ENCODE results near the gene TTN.
"Not testable (repeated sequence)": the region's sequence is repeated elsewhere in the genome, so short reads cannot be mapped to it uniquely, and the experiment has no call there.

Gene TTN

DNA sequence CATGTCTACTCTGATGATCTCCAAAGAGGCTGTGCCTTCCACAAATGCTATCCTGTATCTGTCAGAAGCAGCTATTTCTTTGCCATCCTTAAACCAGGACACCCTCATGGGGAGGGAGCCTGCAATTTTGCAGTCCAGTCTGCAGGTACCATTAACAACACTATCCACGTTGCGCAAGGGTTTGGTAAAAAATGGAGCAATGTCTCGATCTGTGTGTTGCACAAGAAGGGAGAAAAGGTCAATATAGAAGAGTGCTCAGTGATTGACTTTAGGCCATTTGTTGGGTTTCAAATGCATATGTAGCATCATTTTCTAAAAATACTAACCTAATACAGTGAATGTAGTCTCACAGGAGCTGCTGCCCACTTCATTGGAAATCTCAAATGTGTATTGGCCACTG lies 74.3 kb downstream of the TTN start:
- no peak for FAIRE-seq

DNA sequence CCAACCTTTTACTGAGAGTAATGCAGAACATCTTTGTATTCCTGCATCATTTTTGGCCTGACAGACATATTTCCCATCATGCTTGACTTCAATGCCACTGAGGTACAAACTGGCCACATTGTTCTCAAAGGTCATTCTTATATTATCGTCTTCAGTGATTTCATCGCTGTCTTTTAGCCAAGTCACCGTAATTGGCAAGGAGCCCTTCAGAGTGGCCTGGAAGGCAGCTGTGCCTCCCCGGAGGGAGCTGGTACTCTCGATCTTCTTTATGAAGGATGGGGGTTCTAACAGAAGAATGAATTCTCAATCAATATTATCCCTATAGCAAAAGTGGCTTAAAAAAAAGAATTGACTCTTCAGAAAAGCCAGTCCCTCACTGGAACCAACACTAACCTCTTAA lies 75.9 kb downstream of the TTN start:
- no peak for FAIRE-seq

DNA sequence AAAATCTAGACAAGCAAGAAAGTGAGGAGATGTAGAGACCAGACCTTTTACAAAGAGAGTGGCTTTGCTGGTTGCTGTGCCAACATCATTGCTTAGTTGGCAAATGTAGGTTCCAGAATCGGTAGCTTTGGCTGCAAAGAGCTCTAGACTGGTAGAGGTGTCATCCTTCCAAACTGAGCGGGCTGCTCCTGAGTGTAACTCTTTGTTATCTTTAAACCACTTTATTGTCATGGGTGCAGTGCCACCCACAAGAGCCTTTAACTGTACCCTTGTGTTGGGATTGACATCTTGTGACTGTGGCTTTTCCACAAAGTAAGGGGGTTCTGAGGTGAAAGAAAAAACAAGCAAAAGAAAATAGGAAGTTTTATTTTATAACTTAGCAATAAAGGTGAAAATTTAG lies 77.2 kb downstream of the TTN start:
- FAIRE-seq, result no peak

DNA sequence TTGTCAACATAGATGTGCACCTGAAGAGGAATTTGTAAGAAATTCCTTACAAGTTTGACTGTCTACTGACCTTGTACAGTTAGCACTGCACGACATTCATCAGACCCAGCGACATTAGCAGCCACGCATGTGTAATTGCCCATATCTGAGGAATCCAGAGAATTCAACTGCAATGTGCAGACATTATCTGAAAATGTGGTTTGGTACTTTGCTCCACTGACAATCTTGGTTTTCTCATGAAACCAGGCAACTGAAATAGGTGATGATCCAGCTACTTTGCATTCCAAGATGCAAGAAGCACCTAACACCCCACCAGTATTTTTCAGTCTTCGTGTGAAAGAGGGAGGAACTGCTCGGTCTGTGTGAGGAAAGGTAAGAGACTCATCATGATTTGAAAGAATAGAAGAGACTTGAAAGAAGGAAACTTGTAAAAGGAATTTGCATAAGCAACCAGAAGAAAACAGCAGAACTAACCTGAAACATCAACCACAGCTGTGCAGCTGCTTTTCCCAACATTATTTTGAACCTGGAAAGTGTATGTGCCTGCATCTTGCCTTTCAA lies 83.4 kb downstream of the TTN start:
- no peak for FAIRE-seq

DNA sequence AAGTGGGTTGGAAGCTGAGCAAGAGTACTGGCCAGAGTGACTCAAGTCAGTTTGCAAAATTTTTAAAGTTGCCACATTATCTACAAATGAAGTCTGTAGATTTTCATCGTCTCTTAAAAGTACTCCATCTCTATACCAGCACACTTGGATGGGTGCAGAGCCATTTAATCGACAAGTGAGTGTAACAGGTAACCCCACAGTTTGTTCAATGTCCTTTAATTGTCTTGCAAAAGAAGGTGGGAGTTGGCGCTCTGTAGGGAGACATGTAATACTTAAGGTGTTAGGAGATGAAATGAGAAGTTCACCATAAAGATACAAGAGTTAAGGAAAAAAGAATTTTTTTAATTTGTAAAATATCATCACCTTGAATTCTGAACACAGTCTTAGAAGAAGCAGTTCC lies 84.9 kb downstream of the TTN start:
- FAIRE-seq, result no peak

DNA sequence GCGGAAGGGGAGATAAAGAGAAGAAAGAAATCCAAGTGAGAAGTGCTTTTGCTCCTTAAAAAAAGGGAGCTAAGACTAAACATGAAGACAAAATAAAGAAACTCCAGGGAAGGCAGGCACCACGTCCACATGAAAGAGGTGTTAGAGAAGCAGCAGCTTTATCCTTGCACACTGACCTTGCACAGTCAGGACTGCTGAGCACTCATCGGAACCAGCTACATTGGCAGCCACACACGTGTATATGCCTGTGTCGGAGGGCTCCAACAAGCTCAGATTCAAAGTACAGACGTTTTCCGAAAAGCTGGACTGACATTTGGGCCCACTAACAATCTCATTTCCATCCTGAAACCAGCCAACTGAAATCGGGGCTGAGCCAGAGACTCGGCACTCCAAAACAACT lies 88.2 kb downstream of the TTN start:
- no peak for FAIRE-seq

DNA sequence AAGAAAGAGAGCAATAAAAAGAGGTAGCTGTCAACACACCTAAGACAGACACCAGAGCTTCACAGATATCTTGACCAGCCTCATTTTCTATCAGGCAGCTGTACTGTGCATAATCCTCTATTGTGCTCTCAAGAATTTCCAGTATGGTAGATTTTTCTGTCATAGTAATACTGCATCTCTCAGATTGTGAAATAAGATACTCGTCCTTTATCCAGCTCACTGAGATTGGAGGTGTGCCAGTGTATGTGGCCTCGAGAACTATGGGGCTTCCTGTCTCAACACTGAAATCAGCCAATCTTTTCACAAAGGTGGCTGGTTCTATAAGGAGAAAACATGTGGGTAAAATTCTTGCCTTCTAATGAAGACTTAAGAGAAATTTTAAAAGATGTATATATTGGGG lies 88.9 kb downstream of the TTN start:
- no peak for FAIRE-seq

DNA sequence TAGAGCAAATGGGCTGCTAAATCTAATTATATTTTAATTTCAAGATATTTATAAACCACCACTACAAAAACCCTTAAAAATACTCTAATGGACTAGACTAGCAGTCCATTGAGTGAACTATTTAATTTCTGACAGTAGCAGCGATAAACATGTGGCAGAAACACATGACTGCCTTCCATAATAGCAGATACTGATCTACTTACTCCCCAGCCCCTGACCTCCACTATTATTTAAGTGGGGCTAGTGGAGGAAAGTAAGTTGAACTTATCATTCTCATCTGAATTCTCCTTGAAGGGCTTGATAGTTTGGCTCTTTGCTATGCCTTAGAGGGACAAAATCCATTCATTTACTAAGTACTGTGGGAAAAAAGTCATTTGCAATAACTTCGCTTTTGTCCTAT lies 90.8 kb downstream of the TTN start:
- no peak for FAIRE-seq

DNA sequence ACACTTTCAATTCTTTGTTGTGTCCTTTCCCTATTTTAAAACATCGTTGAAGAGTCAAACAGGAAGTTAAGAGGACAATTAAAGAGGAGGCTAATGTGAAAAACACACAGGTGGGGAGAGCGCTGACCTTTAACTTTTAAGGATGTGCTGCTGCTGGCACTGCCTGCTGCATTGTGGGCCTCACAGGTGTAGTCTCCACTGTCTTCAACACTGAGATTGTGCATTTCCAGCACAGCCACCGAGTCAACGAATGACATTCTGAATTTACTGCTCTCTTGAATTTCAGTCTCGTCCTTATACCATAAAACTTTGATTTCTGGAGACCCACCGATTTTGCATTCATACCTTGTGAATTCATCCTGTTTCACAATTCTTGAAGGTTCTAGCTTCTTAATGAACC lies 91.9 kb downstream of the TTN start:
- no peak for FAIRE-seq

DNA sequence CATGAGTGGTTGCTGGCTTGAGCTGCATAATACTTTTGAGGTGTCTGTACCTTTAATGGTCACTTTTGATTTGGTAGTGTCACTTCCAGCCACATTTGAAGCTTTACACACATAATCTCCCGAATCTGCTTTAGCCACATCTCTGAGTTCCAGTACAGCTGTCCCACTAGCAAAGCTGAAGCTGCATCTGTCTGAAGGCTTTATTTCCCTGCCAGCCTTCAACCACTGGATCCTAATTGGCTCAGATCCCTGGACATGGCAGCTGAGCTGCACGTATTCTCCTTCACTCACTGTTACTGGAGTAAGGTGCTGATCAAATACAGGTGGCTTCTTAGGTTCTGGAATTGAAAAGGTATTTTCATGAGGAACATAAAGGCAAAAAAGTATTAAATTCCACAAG lies 99.7 kb downstream of the TTN start:
- no peak for FAIRE-seq

DNA sequence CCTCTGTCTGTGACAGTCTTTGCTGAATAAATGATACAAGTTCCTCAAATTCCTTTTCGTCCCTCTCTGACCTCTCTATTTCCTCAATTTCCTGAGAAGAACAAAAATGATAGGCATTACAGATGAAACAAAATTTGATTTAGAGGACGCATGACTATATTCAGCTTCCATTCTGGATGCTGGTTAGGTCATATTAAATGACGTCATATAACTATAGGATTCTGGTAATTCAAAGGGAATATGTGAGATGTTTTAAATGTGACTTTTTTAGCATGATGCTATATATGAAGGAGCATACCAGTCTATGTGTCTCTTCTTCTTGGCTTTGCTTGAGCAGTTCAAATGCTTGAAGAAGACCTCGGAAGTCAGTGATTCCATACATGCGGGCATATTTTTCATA lies 102.3 kb downstream of the TTN start:
- FAIRE-seq, result no peak

DNA sequence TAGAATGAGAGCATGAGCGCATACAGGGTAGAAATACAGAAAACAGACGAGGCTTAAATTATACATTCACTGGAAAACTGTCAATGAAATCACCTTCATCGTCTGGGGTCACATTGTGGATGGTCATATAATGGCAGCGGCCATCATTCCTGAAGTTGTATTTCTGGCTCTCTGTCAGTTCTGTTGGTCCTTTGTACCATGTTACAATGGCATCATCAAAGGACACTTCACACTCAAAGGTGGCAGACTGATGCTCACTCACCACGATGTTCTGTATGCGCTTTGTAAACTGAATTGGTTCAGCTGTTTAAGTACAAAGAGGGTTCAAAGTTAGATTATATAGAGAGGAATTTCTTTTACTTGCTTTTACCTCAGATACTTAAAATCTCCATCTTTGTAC lies 104.9 kb downstream of the TTN start:
- FAIRE-seq, result no peak

DNA sequence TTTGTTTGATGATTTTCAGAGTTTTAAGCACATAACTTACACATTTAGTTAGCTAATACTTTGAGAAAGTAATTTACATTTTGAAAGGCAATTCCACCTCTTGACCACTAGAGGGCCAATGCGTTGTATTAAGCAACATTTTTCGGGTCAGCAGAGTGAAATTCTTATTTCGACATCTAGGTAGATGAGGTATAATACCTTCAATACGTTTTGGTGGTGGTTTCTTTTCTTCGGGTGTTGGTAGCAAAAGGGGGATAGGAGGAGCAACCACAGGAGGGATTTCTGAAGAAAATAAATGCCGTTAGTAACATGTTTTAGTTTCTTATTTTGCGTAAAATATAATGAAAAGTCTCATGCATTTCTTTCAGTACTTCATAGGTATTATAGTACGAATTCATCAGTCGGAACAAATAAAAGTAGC lies 106.3 kb downstream of the TTN start:
- peak; percentile 91 for FAIRE-seq

DNA sequence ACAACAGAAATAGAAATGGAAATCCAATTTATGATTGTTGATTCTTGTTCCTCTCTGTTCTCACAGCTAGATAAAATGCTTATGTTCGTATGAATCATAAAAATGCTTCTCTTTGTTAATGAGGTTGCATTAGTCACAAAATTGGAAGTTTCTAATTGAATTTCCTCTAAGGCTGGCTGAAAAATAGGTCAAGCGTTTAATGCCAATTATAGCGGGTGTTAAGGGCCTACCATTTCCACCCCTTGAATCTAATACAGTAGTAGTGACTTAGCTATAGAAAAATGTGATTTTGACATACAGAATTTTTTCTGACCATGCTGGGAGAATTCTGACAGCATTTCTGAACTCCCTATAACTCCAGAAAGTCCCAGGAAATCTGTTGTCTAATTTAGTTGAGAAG lies 107.1 kb downstream of the TTN start:
- no peak for FAIRE-seq

DNA sequence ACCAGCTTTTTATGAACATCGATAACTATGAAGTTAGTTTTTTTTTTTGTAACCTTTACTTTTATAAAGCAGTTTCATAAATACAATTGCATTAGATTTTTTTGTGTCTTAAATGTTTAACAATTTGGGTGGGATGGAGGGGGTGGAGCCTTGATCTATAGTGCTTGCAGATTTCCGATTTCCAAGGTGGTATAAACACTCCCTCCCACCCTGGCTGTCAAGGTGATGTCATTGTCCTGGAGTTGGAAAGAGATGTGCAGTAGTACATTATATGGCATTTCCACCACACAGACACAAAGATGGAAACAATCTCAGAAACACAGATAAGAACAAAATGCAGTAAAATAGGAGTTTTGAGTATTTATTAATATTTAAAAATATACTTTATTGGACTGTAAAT lies 114.4 kb downstream of the TTN start:
- no peak for FAIRE-seq

DNA sequence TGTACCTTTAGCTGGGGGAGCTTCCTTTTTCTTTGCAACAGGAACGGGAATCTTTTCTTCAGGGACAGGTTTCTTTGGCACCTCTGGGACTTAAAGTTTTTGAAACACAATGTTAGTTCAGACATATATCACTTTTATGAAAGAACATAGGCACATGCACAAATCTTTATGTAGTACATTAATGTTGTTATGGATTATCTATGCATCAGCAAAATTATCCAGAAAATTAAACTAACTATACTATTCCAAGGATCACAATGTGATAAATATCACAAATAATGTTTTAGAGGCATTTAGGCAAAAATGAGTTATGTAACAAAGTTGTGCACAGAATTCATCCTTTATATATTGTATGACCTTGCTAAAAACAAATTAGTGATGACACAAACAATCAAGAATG lies 117.4 kb downstream of the TTN start:
- no peak for FAIRE-seq

DNA sequence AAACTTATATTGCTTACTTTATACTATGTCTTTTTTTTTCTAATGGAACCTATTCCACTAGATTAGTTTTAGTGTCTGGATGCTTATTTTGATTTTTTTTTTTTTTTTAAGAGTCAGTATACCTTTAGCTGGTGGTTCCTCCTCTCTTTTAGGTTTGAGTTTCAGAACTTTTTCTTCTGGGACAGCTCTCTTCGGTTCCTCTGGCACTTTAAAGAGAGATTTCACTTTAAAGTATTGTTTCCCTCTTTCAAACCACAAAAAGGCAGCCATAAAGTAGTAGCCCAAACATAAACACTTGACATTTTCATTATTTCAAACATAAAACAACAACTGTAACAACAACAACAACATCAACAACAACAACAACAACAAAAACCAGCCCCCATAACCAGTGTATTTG lies 123.3 kb downstream of the TTN start:
- FAIRE-seq, result no peak

DNA sequence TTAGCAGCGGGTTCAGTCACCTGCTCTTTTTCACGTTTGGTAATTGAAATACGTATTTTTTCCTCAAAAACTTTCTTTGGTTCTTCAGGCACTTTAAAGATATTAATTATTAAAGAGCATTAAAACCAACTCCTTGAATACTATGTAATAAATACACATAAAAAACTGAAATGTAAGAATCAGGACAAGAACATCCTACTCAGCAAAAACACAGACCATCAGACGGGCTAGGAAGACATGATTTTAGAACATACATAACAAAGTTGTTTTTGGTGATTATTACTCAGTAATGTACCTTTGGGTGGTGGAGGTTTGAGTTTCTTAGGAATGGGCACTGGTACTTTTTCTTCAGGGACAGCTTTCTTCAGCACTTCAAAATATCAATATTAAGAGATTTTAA lies 126.1 kb downstream of the TTN start:
- no peak for FAIRE-seq

DNA sequence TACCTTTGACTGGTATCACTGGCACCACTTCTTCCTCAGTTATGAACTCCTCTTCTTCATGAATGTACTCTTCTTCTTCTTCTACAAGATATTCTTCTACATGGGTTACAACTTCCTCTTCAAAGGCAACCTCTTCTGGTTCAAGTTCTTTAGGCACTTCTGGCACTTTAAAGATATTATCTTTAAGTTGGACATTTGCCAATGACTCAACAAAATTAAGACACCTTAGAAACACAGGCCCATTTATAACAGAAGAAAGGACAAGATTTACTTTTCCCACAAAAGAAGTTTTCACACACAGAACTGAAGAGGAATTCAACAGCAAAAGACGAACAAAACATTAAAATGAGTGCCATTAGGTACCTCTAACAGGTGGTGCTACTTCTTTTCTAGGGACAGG lies 127.3 kb downstream of the TTN start:
- no peak for FAIRE-seq

DNA sequence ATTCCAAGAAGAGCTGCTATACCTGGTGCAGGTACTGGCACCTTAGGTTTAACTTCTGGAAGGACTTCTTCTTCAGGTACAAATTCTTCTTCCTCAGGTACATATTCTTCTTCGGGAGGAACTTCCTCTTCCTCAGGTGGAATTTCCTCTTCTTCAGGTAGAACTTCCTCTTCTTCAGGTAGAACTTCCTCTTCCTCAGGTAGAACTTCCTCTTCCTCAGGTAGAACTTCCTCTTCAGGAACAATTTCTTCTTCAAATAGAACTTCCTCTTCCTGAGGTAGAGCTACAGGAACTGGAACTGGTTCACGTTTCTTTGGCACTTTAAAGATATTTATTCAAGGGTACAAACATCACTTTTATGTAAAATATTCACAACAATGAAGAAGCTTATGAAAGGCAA lies 129.6 kb downstream of the TTN start:
- FAIRE-seq, result no peak

DNA sequence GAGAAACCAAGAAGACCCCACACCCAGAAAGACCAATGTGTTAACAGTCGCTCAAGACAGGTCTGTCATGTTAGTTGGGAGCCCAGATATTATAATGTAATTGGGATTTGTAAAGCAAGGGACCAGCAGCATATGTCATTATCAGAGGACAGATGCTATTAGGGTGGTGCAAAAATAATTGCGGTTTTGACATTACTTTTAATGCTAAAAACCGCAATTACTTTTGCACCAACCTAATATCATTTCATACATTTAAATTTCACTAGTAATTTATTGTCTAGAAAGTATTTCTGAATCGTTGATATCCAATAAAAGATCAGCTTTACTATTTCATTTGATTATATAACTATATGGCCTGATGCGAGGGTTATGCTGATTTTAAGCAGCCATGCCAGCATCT lies 131.2 kb downstream of the TTN start:
- no peak for FAIRE-seq

DNA sequence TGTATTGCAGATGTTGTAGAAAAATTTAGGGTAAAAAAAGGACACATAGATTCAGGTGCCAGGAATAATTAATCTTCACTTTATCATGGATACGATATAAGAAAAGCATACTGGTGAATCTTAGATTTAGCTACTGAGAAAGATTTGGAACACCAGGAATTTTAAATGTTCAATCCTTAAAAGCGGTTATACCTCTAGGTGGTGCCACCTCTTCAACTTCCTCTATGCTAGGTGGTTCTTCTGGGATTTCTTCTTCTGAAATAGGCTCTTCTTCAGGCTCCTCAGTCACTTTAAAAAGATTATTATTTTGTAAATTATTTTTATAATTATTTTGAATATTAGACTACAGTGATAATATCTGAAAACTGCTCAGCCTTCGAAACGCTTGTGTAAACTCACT lies 133.1 kb downstream of the TTN start:
- peak; percentile 17 for FAIRE-seq

DNA sequence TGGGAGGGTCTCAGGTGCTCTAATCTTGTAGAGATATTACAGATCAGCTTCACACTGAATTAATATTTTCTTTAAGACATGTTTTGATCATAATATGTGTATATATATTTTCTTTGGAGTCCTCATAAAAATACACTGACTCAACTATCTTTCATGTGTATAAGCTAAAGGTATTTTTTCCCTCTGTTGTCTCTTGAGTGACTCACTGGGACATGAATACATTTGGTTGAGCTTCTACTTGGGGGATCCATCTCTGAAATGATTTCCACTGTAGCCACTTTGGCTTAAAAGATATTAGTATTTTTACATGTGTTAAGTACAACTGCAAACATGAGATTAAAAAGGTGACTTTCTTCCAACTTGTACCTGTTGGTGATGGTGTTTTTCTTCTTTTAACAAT lies 140.8 kb downstream of the TTN start:
- no peak for FAIRE-seq

DNA sequence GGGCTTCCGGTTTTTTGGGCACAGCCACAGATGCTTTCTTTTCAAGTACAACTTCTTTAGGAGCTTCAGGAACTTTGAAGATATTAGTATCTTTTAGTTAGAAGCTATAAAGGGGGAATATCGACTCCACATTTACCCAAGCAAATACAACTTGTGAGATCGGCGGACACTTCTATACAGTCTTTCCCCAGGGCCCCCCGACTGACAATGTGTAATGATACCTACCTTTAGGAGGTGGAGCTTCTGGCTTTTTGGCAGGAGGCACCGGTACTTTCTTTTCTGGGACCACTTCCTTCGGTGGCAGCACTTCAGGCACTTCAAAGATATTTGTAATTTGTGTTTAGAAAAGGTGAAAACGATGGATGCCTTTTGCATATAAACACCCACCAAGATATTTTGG lies 148.7 kb downstream of the TTN start:
- FAIRE-seq, result not testable (repeated sequence)

DNA sequence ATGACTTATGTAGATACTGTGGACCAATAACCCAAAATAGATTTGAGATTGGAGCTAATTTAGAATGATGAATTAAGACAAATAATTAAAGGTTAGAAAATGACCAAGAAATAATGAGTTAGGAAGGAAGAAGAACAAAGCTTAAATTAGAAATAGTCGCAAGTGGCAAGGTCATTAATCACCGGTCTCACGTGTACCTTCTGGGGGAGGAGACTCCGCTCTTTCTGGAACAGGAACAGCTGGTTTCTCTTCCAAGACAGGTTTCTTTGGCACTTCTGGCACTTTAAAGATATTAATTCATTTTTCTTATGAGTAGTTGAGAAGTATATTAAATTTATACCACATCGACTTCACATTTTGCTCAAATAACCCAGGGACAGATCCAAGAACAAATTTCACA lies 156.7 kb downstream of the TTN start:
- FAIRE-seq, result no peak

DNA sequence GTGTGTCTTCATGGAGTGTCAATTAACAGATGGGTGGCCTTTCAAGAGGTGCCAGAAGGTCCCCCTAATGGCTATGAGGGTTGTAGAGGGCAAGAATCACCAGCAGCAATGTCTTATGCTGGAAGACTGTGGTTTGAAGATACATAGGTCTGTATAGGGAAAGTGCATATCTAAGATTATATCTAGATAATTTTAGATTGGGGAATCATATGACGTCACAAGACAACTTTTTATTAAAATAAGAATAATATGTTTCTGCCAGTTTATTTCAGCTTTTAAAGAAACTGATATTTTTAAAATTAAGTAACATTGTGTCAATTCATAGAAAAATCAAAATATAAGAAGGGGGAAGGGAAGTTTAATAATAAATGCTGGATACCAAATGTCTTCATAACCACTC lies 162.3 kb downstream of the TTN start:
- no peak for FAIRE-seq

Measured in G401.6 (cell line).